PFSK-1 (cell line): ENCODE data around the gene LANCL1.

Source experiments
- FOXP2 ChIP-seq: optimal IDR thresholded peaks from 2 replicates; pipeline ENCODE3; 2011; ENCODE audit warnings: borderline replicate concordance, control low read depth, inconsistent platforms; ENCODE audit not compliant: insufficient read depth; ENCODE audit errors: extremely low read length, extremely low read depth
- POLR2AphosphoS5 ChIP-seq: IDR thresholded peaks from 2 replicates; pipeline ENCODE4 v1.6.1; 2012; ENCODE audit warnings: low read depth, mild to moderate bottlenecking, control low read depth, low read length, moderate library complexity
- SIN3A ChIP-seq: IDR thresholded peaks from 2 replicates; pipeline ENCODE4 v1.6.1; 2012; ENCODE audit warnings: mild to moderate bottlenecking, low read length, moderate library complexity, borderline replicate concordance; ENCODE audit not compliant: insufficient read depth
- TAF1 ChIP-seq: IDR thresholded peaks from 2 replicates; pipeline ENCODE4 v1.6.1; 2012; ENCODE audit warnings: low read length, control low read depth, borderline replicate concordance; ENCODE audit not compliant: insufficient read depth
- TF ChIP-seq, protein P1 (sequence below), 2 experiments: IDR thresholded peaks; 2 replicates each; pipeline versions ENCODE4 v1.6.1 to v1.8.0; 2011 to 2012; ENCODE audit warnings: low read depth in 2 of 2, low read length in 2 of 2, control low read depth in 1 of 2, inconsistent platforms in 1 of 2, mild to moderate bottlenecking in 1 of 2, moderate library complexity in 1 of 2; ENCODE audit not compliant: insufficient read depth in 1 of 2

The LANCL1 gene

DNA sequence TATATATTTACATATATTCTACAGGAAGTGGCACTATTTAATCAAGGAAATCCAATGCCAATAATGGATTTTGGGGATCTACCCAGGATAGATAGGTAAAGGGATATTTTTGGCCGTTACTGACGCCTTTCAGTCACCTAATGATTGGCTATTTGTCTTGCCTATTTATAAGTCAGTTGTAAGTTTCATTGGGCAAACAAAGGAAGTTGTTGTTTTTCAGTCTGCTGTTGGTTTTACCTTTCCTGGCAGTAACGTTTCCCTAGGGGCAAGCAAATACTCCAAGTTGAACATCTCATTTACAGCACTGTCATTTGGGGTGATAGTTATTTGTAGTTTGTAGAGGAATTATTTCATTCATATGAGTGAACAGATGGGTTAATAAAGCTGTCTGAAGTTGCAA, 17.0 kb upstream of the LANCL1 start:
- TF ChIP-seq TAF1 (no peak), SIN3A (no peak), FOXP2 (no peak), POLR2AphosphoS5 (no peak)

DNA sequence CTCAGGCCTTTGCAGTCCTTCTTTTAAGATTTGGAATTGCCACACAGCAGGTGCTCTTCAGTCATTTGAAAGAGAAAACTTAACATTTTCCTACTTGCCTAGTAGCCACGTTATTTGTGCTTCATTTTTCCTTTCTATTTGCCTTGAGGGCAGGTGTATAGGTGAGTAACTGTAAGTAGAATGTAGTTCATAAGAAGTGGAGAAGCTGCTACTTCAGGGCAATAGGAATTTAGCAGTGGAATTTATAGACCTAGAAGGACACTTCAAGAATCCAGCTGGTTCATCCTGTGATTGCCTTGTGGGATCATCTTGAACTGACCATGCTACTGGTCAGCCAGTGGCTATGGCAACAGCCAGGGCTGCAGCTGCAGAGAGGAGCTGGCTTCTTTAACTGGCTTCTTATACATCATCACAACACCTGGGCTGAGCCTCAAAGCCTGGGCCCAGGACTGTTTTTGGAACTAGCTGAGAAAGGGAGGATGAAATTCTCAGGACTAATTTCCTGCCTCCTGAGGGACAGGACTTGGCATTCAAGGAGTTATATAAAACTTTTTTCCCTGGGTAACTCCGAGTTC, 5.1 kb upstream of the LANCL1 start:
- TF ChIP-seq, protein P1, sequence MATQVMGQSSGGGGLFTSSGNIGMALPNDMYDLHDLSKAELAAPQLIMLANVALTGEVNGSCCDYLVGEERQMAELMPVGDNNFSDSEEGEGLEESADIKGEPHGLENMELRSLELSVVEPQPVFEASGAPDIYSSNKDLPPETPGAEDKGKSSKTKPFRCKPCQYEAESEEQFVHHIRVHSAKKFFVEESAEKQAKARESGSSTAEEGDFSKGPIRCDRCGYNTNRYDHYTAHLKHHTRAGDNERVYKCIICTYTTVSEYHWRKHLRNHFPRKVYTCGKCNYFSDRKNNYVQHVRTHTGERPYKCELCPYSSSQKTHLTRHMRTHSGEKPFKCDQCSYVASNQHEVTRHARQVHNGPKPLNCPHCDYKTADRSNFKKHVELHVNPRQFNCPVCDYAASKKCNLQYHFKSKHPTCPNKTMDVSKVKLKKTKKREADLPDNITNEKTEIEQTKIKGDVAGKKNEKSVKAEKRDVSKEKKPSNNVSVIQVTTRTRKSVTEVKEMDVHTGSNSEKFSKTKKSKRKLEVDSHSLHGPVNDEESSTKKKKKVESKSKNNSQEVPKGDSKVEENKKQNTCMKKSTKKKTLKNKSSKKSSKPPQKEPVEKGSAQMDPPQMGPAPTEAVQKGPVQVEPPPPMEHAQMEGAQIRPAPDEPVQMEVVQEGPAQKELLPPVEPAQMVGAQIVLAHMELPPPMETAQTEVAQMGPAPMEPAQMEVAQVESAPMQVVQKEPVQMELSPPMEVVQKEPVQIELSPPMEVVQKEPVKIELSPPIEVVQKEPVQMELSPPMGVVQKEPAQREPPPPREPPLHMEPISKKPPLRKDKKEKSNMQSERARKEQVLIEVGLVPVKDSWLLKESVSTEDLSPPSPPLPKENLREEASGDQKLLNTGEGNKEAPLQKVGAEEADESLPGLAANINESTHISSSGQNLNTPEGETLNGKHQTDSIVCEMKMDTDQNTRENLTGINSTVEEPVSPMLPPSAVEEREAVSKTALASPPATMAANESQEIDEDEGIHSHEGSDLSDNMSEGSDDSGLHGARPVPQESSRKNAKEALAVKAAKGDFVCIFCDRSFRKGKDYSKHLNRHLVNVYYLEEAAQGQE (IDR thresholded peaks at IDR 0.05; ENCODE audit: insufficient read depth in 1 of 2, low read depth in 2 of 2, low read length in 2 of 2), result no peak
- no peak for TF ChIP-seq POLR2AphosphoS5
- no peak for TF ChIP-seq SIN3A
- no peak for TF ChIP-seq TAF1
- no peak for TF ChIP-seq FOXP2

DNA sequence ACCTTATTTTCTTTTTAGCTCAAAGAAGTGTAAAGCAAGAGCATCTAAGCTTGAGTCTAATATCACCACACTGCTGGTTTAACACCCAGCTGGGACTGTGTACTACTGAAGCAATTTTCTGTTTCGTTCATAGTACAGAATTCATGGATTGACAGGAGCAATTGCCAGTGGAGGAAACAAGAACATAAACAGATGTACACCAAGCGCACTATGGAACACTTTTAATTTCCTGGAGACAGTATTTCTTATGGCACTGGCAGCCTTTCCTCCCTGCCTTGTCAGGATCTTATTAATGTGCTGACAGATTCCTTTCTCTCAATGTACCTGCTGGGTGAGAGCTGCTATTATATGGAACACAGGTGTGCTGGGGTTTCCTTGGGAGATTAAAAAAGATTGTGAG, 4.2 kb upstream of the LANCL1 start:
- TF ChIP-seq TAF1 (no peak), FOXP2 (no peak), SIN3A (no peak), POLR2AphosphoS5 (no peak)
- TF ChIP-seq, protein P1 (IDR thresholded peaks at IDR 0.05; ENCODE audit: insufficient read depth in 1 of 2, low read depth in 2 of 2, low read length in 2 of 2), result no peak

DNA sequence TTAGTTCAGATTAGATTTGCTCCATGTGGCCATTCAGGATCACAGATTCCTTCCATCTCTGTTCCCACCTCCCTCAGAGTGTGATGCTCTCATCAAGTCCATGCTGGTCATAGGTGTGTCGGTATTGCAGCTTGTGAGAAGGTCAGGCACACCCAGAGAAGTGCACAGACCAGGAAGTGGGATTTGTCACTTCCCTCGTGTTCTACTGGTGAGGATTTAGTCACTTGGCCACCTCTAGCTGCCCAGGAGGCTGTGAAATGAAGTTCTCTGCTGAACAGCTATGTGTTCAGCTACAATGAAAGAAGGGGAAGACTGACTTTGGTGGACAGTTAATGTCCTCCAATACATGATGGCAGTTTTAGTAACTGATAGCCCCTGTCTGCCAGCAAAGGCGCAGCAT, 3.5 kb upstream of the LANCL1 start:
- TF ChIP-seq POLR2AphosphoS5, result no peak
- TF ChIP-seq TAF1, result no peak
- no peak for TF ChIP-seq SIN3A
- TF ChIP-seq FOXP2, result no peak
- TF ChIP-seq, protein P1 (IDR thresholded peaks at IDR 0.05; ENCODE audit: insufficient read depth in 1 of 2, low read depth in 2 of 2, low read length in 2 of 2), result no peak

DNA sequence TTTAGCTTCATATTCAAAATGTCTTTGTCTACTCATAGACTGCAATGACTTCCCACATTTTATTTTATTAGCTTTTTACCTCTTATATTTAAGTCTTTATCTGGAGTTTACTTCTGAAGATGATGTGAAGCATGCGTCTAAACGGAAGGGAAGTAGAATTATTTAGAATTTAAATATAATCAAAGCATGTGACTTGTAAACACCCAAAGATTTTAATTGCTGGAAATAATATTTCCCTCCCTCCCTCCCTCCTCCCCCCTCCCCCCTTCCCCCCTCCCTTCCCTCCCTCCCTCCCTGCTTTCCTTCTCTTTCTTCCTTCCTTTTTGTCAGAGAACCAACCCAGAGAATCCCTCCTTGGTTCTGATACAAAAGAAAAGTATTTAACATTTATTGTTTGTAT, 2.1 kb upstream of the LANCL1 start:
- TF ChIP-seq, protein P1 (IDR thresholded peaks at IDR 0.05; ENCODE audit: insufficient read depth in 1 of 2, low read depth in 2 of 2, low read length in 2 of 2), result no peak
- TF ChIP-seq POLR2AphosphoS5 (no peak), FOXP2 (no peak), TAF1 (no peak), SIN3A (no peak)
